ENCODE results near the gene ELK4.

The ELK4 gene

DNA sequence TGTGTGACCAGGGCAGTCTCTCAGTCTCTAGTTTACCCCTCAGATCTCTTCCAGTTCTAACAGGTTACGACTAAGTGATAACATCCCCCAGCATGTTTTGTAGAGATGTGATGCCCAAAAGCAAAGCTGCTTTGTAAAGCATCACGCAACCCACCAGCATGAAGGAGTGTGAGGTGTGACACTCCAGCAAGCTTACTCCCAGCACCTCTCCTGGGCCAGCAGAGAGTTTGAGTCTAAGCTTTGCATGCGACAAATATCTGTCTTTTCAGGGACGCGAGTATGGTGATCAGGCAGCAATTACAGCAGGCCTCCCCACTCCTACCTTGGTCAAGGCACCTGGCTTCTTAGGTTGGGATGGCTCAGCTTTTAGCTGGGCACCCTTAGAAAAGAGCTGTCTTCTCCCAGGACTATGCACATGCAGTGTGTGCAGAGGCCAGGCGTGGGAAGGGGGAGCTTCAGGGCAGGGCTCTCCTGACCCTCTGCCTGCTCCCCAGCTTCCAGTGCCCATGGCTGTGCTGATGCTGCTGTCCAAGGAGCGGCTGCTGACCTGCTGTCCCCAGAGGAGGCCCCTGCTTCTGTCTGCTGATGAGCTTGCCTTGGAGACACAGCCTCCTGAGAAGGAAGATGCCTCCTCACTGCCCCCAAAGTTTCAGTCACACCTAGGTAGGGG is 48.2 kb downstream of the ELK4 start:
- Histone ChIP-seq H3K4me1 (ENCODE audit: control insufficient read depth, insufficient read depth, low read length) (no peaks in the 10 kb centered on the region), H3K9me3 (replicated peaks; ENCODE audit: low read length) (no peaks in the 10 kb centered on the region), H3K9ac (ENCODE audit: low read depth, low read length) (no peak overlapping the region), H3K36me3 (ENCODE audit: insufficient read depth, low read length) (no peaks in the 10 kb centered on the region), H3K4me3 (ENCODE audit: low read length) (no peak overlapping the region), H3K4me2 (ENCODE audit: low read length) (no peak overlapping the region), H3K27me3 (ENCODE audit: control insufficient read depth, insufficient read depth, low read length) (peaks cover 47% of the 10 kb centered on the region)

DNA sequence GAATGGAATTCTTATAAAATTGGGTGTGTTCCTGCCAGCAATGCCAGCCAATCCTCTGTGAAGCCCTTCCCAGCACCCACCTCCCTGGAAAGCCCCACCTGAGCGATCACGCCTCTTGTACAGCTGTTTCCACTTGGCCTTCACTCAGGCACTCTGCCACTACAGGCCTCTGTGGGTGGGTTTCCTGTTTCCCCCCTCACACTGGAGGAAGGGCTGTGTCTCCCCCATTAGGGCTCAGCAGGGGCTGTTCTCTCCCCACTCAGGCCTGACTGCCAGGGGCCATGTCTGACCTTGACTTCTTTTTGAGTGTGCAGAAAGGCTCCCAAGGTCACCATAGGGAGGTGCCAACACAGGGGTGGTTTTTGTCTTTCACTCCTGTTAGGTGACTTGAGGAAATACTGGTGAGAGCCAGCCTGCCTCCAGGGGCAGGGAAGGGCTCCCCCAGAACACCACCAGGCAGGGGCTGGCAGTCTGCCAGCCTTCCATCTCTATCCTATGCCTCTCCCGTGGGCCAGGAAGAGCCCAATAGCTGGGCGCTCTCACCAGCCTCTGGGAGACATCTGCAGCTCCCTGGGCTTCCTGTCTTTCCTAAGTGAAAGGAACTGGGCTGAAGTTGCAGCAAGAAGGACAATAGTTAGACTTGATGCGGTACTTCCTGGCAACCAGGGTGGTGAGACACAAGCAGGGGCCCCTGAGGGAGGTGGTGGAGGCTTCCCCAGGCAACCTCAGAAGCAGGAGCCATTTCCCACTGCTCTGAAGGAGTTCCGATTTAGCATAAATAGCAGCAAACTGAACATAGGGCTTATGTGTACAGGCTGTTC is 49.1 kb downstream of the ELK4 start:
- Histone ChIP-seq H3K9ac (ENCODE audit: low read depth, low read length) (no peak overlapping the region), H3K9me3 (replicated peaks; ENCODE audit: low read length) (no peaks in the 10 kb centered on the region), H3K4me2 (ENCODE audit: low read length) (no peak overlapping the region), H3K4me3 (ENCODE audit: low read length) (no peak overlapping the region), H3K4me1 (ENCODE audit: control insufficient read depth, insufficient read depth, low read length) (no peaks in the 10 kb centered on the region), H3K27me3 (ENCODE audit: control insufficient read depth, insufficient read depth, low read length) (peaks cover 56% of the 10 kb centered on the region), H3K36me3 (ENCODE audit: insufficient read depth, low read length) (no peaks in the 10 kb centered on the region)

DNA sequence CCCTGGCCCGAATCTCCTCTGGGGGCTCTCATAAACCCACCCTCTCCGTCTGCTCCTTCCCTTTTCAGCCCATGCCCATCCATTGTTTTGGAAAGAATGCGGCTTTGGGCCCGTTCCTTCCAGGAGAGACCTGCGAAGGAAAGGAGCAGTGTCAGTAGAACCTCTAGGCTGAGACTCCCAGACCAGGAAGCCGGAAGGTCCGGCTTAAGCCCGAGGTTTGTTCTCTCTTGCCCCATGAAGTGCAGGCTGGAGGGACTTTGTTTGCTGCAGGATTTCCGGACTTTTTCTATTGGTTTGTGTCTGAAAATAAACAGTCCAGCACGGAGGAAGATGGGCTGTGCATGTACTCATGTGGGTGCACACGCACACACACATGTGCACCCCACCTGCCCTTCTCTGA is 49.8 kb downstream of the ELK4 start:
- no peak overlapping the region for H3K9ac ChIP-seq (ENCODE audit: low read depth, low read length)
- no peak overlapping the region for H3K4me3 ChIP-seq (ENCODE audit: low read length)
- H3K27me3 ChIP-seq (ENCODE audit: control insufficient read depth, insufficient read depth, low read length): peaks cover 63% of the 10 kb centered on the region
- no peaks in the 10 kb centered on the region for H3K4me1 ChIP-seq (ENCODE audit: control insufficient read depth, insufficient read depth, low read length)
- no peaks in the 10 kb centered on the region for H3K9me3 ChIP-seq (replicated peaks; ENCODE audit: low read length)
- no peaks in the 10 kb centered on the region for H3K36me3 ChIP-seq (ENCODE audit: insufficient read depth, low read length)
- H3K4me2 ChIP-seq (ENCODE audit: low read length): no peak overlapping the region

DNA sequence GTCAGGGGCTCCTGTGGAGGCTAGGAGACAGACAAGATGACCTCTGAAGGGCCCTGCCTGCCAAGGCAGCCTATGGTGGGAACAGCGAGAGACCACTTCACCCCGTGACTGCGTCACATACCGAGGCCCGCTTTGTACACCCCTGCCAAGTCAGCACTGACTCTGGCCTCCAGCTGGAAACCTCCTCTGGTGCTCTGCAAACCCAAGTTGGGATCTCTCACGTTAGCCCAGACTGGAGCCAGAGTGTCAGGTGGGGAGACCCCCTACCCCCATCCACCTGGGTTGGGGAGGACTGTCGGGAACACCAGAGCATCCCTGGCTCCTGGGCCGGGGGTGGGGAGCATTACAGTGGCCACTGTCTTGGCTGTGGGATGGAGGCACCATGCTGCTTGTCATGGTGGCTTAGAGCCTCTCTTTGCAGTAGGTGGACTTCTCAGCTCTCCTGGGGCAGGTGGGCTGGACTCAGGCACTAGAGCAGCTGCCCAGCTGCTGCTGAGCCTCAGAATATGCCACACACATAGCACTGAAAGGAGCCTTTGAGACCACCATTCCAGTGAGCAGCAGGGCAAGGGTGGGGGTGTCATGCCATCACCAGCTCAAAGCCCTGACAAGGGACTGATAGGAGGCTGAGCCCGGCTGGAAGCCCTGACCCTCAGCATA is 50.4 kb downstream of the ELK4 start:
- Histone ChIP-seq H3K9ac (ENCODE audit: low read depth, low read length) (no peak overlapping the region), H3K4me1 (ENCODE audit: control insufficient read depth, insufficient read depth, low read length) (no peaks in the 10 kb centered on the region), H3K36me3 (ENCODE audit: insufficient read depth, low read length) (no peaks in the 10 kb centered on the region), H3K4me3 (ENCODE audit: low read length) (no peak overlapping the region), H3K27me3 (ENCODE audit: control insufficient read depth, insufficient read depth, low read length) (peaks cover 68% of the 10 kb centered on the region), H3K9me3 (replicated peaks; ENCODE audit: low read length) (no peaks in the 10 kb centered on the region), H3K4me2 (ENCODE audit: low read length) (no peak overlapping the region)

DNA sequence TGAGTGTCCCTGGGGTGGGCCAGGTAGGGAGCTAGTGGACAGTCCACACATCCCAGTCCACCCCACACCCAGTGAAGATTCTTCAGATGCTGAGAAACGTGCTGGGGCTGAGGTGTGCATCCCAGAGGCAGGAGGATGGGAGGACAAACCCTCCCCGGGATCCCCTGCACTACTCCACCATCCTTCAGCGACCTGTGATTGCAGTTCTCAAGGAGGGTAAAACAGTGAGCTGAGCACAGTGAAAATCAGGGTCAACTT is 51.0 kb downstream of the ELK4 start:
- Histone ChIP-seq H3K4me3 (ENCODE audit: low read length) (no peak overlapping the region), H3K4me1 (ENCODE audit: control insufficient read depth, insufficient read depth, low read length) (no peaks in the 10 kb centered on the region), H3K4me2 (ENCODE audit: low read length) (no peak overlapping the region), H3K27me3 (ENCODE audit: control insufficient read depth, insufficient read depth, low read length) (peaks cover 74% of the 10 kb centered on the region), H3K36me3 (ENCODE audit: insufficient read depth, low read length) (no peaks in the 10 kb centered on the region), H3K9ac (ENCODE audit: low read depth, low read length) (no peak overlapping the region), H3K9me3 (replicated peaks; ENCODE audit: low read length) (no peaks in the 10 kb centered on the region)

DNA sequence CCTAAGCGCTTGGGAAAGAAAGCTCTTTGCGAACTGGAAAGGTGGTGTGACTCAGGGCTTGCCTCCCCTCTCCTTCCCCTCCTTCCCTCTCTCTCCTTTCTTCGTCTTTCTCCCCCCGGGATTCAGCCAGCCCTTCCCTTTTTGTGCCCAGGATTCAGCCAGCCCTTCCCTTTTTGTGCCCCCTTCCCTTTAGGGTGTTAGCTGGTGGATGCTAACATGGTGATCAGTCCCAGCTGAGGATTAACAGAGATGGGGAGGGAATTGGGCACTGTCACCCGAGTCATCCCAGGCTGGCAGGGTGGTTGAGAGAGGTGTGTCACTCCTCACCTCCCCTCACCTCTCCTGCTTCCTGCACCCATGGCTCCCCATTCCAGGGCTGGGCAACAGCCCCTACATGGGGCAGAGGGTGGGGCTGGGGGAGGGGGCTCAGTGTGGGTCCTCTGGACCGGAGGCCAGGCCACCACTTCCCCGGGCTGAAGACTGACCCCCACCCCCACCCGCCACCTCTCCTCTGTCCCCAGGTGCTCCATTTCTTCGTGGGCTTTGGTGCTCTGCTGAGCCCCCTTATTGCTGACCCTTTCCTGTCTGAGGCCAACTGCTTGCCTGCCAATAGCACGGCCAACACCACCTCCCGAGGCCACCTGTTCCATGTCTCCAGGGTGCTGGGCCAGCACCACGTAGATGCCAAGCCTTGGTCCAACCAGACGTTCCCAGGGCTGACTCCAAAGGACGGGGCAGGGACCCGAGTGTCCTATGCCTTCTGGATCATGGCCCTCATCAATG is 51.5 kb downstream of the ELK4 start:
- Histone ChIP-seq H3K9ac (ENCODE audit: low read depth, low read length) (no peak overlapping the region), H3K36me3 (ENCODE audit: insufficient read depth, low read length) (no peaks in the 10 kb centered on the region), H3K4me1 (ENCODE audit: control insufficient read depth, insufficient read depth, low read length) (no peaks in the 10 kb centered on the region), H3K4me2 (ENCODE audit: low read length) (no peak overlapping the region), H3K27me3 (ENCODE audit: control insufficient read depth, insufficient read depth, low read length) (peaks cover 80% of the 10 kb centered on the region), H3K9me3 (replicated peaks; ENCODE audit: low read length) (no peaks in the 10 kb centered on the region), H3K4me3 (ENCODE audit: low read length) (no peak overlapping the region)

DNA sequence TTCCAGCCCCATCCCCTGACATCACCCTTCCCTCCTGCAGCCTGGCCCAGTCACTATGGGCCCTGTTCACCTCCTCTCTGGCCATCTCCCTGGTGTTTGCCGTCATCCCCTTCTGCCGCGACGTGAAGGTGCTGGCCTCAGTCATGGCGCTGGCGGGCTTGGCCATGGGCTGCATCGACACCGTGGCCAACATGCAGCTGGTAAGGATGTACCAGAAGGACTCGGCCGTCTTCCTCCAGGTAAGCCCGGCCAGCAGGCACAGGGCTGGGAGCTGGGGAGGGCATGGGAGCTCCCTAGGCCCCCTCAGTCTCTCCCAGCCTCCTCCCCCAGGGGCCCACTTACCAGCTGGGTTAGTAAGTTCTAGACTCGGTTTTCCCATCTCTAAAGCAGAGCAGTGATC is 52.1 kb downstream of the ELK4 start:
- no peak overlapping the region for H3K4me3 ChIP-seq (ENCODE audit: low read length)
- H3K4me2 ChIP-seq (ENCODE audit: low read length): no peak overlapping the region
- H3K36me3 ChIP-seq (ENCODE audit: insufficient read depth, low read length): no peaks in the 10 kb centered on the region
- peaks cover 86% of the 10 kb centered on the region for H3K27me3 ChIP-seq (ENCODE audit: control insufficient read depth, insufficient read depth, low read length)
- no peaks in the 10 kb centered on the region for H3K4me1 ChIP-seq (ENCODE audit: control insufficient read depth, insufficient read depth, low read length)
- no peaks in the 10 kb centered on the region for H3K9me3 ChIP-seq (replicated peaks; ENCODE audit: low read length)
- H3K9ac ChIP-seq (ENCODE audit: low read depth, low read length): no peak overlapping the region

DNA sequence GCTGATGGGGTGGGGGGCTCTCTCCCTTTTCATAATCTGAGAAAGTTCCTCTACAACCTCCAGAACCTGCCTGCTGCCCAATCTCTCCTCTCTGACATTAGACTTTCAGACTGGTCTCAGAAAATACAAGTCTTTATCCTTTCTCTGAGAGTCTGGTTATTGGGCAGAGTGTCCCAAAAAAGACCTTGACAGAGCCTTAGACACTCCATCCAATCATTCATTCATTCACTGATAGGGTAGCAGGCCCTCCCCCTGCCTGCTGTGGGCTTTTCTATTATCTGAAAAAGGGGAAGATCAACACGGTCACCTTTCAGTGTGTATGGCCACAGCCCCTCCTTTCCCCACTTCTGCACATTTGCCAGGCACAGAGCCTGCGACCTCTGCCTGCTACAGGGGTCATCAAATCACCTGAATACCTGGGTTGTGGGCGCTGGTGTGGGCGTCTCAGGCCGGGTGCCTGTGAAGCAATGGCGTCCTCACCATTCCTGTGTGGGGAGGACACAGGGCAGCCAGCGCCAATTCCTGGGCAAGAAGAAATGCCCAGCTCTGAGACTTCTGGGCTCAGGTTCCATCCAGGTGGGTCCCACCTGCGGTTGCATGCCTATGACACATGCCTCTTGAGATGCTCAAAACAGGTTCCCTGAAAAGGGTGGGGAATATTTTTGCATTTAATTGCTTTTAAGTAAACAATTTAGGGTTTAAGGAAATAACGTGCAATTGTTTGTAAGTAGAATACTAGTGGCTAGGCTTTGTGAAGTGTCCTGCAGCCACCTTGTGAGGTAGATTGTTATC is 52.8 kb downstream of the ELK4 start:
- H3K9me3 ChIP-seq (replicated peaks; ENCODE audit: low read length): no peaks in the 10 kb centered on the region
- H3K4me3 ChIP-seq (ENCODE audit: low read length): no peak overlapping the region
- no peak overlapping the region for H3K4me2 ChIP-seq (ENCODE audit: low read length)
- no peaks in the 10 kb centered on the region for H3K4me1 ChIP-seq (ENCODE audit: control insufficient read depth, insufficient read depth, low read length)
- no peaks in the 10 kb centered on the region for H3K36me3 ChIP-seq (ENCODE audit: insufficient read depth, low read length)
- peaks cover 91% of the 10 kb centered on the region for H3K27me3 ChIP-seq (ENCODE audit: control insufficient read depth, insufficient read depth, low read length)
- H3K9ac ChIP-seq (ENCODE audit: low read depth, low read length): no peak overlapping the region

DNA sequence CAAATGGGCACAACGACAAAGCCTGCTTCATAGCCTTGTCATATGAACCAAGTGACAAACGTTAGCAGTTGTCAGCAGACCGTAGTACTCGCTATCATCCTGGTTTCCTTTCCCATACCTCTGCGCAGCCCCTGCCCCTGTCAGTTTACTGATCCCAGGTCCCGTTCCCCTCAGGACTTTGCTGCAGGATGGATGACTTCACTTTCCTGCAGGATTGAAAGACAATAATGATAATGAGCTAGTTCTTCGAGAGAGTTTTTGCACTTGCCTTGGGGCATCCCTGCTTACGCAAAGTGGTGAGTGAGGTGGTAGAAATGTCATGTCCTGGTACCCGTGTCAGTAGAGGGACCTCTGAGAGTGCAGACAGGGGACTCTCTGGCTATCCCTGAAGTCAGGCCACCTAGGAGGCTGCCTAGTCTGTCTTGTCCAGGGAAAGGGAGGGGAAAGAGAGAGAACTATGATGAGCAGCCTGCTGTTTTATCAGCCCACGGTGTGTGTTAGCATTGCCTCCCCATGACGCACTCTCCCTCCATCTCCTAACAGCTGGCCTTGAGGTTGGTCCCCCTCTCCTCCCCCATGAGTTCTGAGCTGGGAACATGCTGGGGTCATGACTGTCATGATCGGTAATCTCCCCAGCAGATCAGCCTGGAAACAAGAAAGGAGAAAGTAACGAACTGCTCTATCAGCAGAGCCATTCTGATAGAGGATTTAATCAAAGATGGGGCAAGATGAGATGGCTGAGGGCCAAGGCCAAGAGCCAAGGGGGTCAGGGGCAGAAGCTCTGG is 53.7 kb downstream of the ELK4 start:
- Histone ChIP-seq H3K4me1 (ENCODE audit: control insufficient read depth, insufficient read depth, low read length) (no peaks in the 10 kb centered on the region), H3K27me3 (ENCODE audit: control insufficient read depth, insufficient read depth, low read length) (peaks cover 88% of the 10 kb centered on the region), H3K9ac (ENCODE audit: low read depth, low read length) (no peak overlapping the region), H3K36me3 (ENCODE audit: insufficient read depth, low read length) (no peaks in the 10 kb centered on the region), H3K4me3 (ENCODE audit: low read length) (no peak overlapping the region), H3K4me2 (ENCODE audit: low read length) (no peak overlapping the region), H3K9me3 (replicated peaks; ENCODE audit: low read length) (no peaks in the 10 kb centered on the region)

DNA sequence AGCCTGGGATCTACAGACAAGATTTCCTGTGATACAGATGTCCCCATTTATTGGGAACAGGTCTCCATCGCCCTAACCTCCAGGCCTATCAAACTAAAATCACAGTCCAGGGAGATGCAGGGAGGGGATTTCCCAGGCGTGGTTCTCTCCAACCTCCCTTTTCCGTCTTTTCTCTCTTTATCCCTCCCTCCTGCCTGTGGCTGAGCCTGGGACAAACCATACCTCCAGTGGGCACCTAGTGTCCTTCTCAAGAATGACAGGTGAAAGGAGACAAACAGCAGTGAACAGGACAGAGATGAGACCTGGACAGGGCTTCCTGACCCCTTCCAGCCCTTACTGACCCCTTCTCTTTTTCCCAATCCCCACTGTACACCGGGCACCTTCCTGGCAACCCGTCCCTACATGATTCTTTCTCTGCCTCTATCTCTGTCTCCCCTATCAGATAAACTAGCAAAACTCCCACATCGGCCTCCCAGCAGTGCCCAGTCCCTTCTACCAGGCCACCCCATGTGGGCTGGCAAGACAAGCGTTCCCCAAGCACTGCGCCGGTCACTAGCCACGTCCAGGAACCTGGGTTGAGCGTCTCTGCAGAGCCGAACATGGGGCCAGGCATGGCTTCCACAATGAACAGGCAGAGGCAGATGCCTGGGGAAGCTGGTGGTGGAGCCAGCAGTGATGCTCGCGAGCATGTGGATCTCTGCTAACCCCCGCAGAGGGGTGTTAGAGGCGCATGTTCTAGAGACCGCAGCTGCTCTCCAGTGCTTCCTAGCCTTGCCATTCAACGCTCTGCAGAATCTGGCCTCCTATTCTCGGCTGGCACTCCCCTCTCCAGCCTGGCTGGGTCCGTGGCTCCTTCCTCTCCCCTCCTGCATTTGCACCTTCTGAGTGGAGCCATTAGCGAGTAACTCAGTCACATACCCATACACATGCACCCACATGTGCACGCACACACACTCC is 54.7 kb downstream of the ELK4 start:
- Histone ChIP-seq H3K9me3 (replicated peaks; ENCODE audit: low read length) (no peaks in the 10 kb centered on the region), H3K4me1 (ENCODE audit: control insufficient read depth, insufficient read depth, low read length) (no peaks in the 10 kb centered on the region), H3K36me3 (ENCODE audit: insufficient read depth, low read length) (no peaks in the 10 kb centered on the region), H3K9ac (ENCODE audit: low read depth, low read length) (no peak overlapping the region), H3K4me3 (ENCODE audit: low read length) (no peak overlapping the region), H3K27me3 (ENCODE audit: control insufficient read depth, insufficient read depth, low read length) (peaks cover 86% of the 10 kb centered on the region), H3K4me2 (ENCODE audit: low read length) (no peak overlapping the region)
